Testis (tissue), 3 donors: ENCODE results near the gene LSM10. TPM values are rescaled to one million over a fixed set of nuclear protein-coding genes. Genes with fewer than 3 reads are reported as not detected.

Experiments used
- DNase-seq: peaks from one replicate; pipeline ENCODE4 v3.0.0-alpha.2; 2019
- H3K27ac ChIP-seq, 2 donors: fragments of 200-600 bp; sonication (generic); one replicate each; pipeline ENCODE4 v1.5.1; 2019
- H3K27me3 ChIP-seq: fragments of 200-600 bp; sonication (generic); one replicate; pipeline ENCODE4 v1.5.1; 2019
- H3K36me3 ChIP-seq: fragments of 200-600 bp; sonication (generic); one replicate; pipeline ENCODE4 v1.5.1; 2017; ENCODE audit warnings: low read depth; ENCODE audit errors: missing control alignments
- H3K4me1 ChIP-seq: fragments of 200-600 bp; sonication (generic); one replicate; pipeline ENCODE4 v1.5.1; 2019
- H3K4me3 ChIP-seq, 2 donors: fragments of 200-600 bp; sonication (generic); one replicate each; pipeline ENCODE4 v1.5.1; 2017 to 2019
- H3K9me3 ChIP-seq: fragments of 200-600 bp; sonication (generic); one replicate; pipeline ENCODE4 v1.5.1; 2017
- POLR2A ChIP-seq: fragments of 450-650 bp; IDR thresholded peaks from one replicate; pipeline ENCODE4 v1.6.1; 2017; ENCODE audit warnings: antibody characterized with exemption, mild to moderate bottlenecking, moderate library complexity
- WGBS, 2 donors: methylation state at CpG; one replicate each; pipeline ENCODE4 v1.1.5; 2018; 5-methylcytosine and 5-hydroxymethylcytosine counted together
- intact Hi-C: fragments of 100-400 bp; cut with DNase I; formaldehyde crosslinking; loops from one replicate; pipeline ENCODE4 v1.15.1; 2023; ENCODE audit warnings: low total_unique reads
- polyA plus RNA-seq: library from polyadenylated mRNA; stranded (reverse); fragments of 350-450 nt; fragmentation: Illumina TruSeq; extraction: RNeasy Lipid Tissue Mini Kit (QIAGEN cat#74804); gene quantifications from one replicate; pipeline ENCODE4 v1.2.3, GENCODE V29; 2014; ENCODE audit warnings: low read depth, low replicate concordance; ENCODE audit not compliant: insufficient read depth
- total RNA-seq, 2 donors: library from RNA; depleted of rRNA; stranded (reverse); fragments of >200 nt; gene quantifications; one replicate each; pipeline ENCODE4 v1.2.3, GENCODE V29; 2016
- TF ChIP-seq, protein P1 (sequence below), 3 experiments: fragments of 450-650 bp in 2 of 3; fragments of 200-600 bp in 1 of 3; sonication (generic) in 1 of 3; IDR thresholded peaks; one replicate each; pipeline ENCODE4 v1.5.1; 2016 to 2019; ENCODE audit warnings: antibody characterized with exemption in 3 of 3, mild to moderate bottlenecking in 2 of 3, moderate library complexity in 1 of 3

Gene LSM10
- total and polyA plus RNA-seq, 3 donors from 2014 or later, result 69.1 to 106 (median 73.6) TPM

DNA sequence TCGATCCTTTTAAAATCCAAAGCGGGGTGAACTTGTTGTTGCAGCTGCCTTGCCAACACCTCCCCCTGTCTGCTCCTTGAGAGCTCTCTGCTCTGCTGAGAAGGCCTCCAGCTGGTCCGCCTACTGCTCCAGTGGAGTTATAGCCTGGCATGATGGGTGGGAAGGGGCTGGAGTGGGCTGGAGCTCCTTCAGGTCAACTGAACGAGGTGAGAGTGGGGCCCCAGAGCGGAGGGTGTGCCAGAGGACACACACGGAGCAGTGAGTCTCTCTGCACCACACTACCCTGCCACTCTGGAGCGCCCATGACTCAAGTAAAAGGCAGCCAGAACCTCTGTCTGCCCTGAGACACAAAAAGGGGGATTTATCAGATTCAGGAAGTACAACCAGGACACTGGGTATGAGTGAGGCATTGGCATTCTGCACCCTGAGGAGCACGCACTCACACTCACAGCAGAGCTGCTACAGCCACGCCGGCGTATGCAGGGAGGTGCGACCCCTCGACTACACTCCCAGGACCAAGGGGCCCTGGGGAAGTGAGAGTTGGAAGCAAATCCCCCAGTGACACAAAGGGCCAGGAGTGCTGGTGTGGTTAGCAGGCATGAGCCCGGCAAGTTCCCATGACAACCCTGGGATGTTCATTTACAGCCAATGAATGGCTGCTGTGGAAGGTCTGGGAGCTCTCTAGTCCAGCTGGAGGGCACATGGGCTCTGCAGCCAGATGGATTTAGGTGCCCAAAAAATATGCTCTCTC lies 46.3 kb downstream of the LSM10 start:
- Histone ChIP-seq H3K27ac (peak overlapping the region in 1 of 2 donors; percentile 27), H3K27me3 (no peaks in the 10 kb centered on the region), H3K36me3 (no peaks in the 10 kb centered on the region), H3K9me3 (no peaks in the 10 kb centered on the region), H3K4me1 (peaks cover 17% of the 10 kb centered on the region), H3K4me3 (no peak overlapping the region)
- WGBS, 2 donors, result 63 to 74% methylated on average over 12 to 14 of the region's 14 CpGs
- intact Hi-C loops, result no loop called here
- no peak for DNase-seq
- no peak for TF ChIP-seq POLR2A
- TF ChIP-seq, protein P1, sequence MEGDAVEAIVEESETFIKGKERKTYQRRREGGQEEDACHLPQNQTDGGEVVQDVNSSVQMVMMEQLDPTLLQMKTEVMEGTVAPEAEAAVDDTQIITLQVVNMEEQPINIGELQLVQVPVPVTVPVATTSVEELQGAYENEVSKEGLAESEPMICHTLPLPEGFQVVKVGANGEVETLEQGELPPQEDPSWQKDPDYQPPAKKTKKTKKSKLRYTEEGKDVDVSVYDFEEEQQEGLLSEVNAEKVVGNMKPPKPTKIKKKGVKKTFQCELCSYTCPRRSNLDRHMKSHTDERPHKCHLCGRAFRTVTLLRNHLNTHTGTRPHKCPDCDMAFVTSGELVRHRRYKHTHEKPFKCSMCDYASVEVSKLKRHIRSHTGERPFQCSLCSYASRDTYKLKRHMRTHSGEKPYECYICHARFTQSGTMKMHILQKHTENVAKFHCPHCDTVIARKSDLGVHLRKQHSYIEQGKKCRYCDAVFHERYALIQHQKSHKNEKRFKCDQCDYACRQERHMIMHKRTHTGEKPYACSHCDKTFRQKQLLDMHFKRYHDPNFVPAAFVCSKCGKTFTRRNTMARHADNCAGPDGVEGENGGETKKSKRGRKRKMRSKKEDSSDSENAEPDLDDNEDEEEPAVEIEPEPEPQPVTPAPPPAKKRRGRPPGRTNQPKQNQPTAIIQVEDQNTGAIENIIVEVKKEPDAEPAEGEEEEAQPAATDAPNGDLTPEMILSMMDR (IDR thresholded peaks at IDR 0.05), result no peak

DNA sequence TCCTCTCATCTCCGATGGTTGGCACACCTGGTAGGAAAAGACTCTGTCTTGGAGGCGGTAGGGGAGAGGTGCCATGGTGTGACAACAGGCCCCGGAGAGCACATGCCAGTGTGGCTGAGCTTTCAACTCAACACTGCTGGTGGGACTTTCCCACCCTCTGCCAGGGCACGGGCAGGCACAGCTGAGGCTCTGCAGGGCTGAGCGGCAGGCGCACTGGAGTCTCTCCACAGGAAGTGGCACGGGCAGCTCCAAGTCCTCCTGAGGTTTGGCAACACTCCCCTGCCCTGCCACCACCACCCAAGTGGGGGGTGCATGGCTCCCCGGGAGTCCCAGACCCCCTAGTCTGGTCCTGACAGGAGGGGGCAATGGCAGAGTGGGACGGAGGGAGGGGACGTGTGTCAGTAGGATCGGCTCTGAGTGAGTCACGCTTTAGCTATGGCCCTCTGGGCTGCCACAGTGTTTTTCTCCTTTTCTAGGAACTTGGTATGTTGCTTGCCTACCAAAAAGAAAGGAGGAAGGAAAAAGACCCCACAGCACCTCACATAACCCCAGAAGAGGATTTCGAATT lies 47.0 kb downstream of the LSM10 start:
- H3K36me3 ChIP-seq, result no peaks in the 10 kb centered on the region
- 59 to 76% methylated on average over 13 of the region's 13 CpGs for WGBS, 2 donors
- H3K27me3 ChIP-seq, result no peaks in the 10 kb centered on the region
- no peak overlapping the region for H3K4me3 ChIP-seq
- peaks cover 17% of the 10 kb centered on the region for H3K4me1 ChIP-seq
- no peak for DNase-seq
- TF ChIP-seq POLR2A, result no peak
- TF ChIP-seq, protein P1 (IDR thresholded peaks at IDR 0.05), result no peak
- no peaks in the 10 kb centered on the region for H3K9me3 ChIP-seq
- H3K27ac ChIP-seq, result peak overlapping the region in 1 of 2 donors; percentile 45
- intact Hi-C loops, result no loop called here

DNA sequence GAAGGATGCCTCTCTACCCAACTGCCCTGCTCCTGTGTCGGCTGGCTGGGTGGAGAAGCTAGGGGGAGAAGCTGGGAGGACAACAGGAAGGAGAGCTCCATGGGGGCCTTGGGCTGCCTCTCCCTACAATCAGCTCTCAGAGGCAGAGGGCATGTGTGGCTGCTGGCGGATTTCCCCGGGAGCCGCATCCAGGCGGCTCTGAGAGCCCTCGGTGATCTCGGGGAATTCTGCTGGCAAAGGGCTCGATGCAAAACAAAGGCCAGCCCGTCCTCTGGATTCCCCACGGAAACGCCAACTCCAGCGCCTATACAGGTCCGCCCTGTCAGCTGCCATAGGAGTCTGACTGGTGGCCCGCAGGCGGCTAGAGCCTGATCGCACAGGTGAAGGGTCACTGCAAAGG lies 47.9 kb downstream of the LSM10 start:
- H3K4me3 ChIP-seq, result no peak overlapping the region
- H3K27me3 ChIP-seq, result no peaks in the 10 kb centered on the region
- 45 to 90% methylated on average over 8 to 16 of the region's 16 CpGs for WGBS, 2 donors
- DNase-seq, result peak; percentile 44
- TF ChIP-seq, protein P1 (IDR thresholded peaks at IDR 0.05), result no peak
- TF ChIP-seq POLR2A, result no peak
- H3K4me1 ChIP-seq, result peaks cover 17% of the 10 kb centered on the region
- H3K27ac ChIP-seq, result peak overlapping the region in 1 of 2 donors; percentile 45
- intact Hi-C loops, result no loop called here
- H3K36me3 ChIP-seq, result no peaks in the 10 kb centered on the region
- H3K9me3 ChIP-seq, result no peaks in the 10 kb centered on the region

DNA sequence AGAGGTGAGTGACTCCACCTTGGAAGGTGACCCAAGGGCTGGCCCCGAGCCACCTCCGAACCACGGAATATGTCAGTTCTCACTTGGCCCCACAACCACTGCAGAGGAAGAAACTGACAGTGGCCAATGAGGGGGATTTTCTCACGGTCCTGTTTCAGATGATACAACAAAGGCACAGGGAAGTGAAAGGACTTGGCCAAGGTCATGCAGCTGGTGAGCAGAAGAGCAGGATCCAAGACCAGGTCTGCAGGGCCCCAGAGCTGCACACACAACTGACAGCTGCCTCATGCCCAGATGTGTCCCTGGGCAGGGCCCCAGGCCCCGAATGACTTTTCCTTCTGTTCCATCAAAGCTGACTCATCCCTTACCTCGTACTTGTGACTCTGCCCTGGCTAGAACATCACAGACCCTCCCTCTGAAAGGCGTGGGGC lies 48.5 kb downstream of the LSM10 start:
- intact Hi-C loops, result no loop called here
- H3K9me3 ChIP-seq, result no peaks in the 10 kb centered on the region
- DNase-seq, result no peak
- peaks cover 17% of the 10 kb centered on the region for H3K4me1 ChIP-seq
- peak overlapping the region in 1 of 2 donors; percentile 45 for H3K27ac ChIP-seq
- TF ChIP-seq, protein P1 (IDR thresholded peaks at IDR 0.05), result no peak
- no peak for TF ChIP-seq POLR2A
- H3K27me3 ChIP-seq, result no peaks in the 10 kb centered on the region
- WGBS, 2 donors, result 60 to 69% methylated on average over 7 of the region's 7 CpGs
- no peak overlapping the region for H3K4me3 ChIP-seq
- H3K36me3 ChIP-seq, result no peaks in the 10 kb centered on the region
